Measurements from ENCODE around the gene PLIN1. TPM values are rescaled to one million over a fixed set of nuclear protein-coding genes. Genes with fewer than 3 reads are reported as not detected.

Gene PLIN1
- total RNA-seq, 8 experiments from 2014 or later: 0.14 to 1.3 (median 0.51) TPM; not detected in 3

DNA sequence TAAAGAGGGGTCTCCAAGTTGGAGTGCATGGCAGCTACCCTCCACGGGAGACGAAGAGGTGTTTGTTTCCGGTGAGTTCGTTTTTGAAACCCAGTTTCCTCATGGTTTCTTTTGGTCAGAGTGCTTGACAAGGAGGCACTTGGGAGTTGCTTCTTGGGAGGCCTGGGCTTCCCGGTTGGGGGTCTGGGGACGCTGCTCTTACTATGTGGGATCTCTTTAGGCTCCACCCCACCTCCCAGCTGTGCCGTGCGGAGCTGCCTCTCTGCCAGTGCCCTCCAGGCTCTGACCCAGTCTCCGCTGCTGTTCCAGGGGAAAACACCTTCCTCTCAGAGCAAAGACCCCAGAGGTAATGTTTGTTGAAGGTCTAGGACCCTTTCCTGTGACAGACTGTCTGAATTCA lies 53.5 kb downstream of the PLIN1 start:
- no peak for ATAC-seq (replicated peaks in 6 of 8)
- Histone ChIP-seq H3K4me3 (no peak overlapping the region), H3K4me1 (replicated peaks in 1 of 2) (peaks cover 0 to 3% of the 10 kb centered on the region in 2 donors), H3K27ac (no peak overlapping the region)
- 87 to 100% (median 95%) methylated on average over 2 to 8 of the region's 9 CpGs; no CpG with 5 or more reads in 6 of the 10 experiments for WGBS, 10 experiments
- in situ Hi-C loops (cut with MboI; ENCODE audit: low pct_unique_long_range_greater_than_20kb in 2 of 9, low sequenced_read_pairs in 9 of 9, unreplicated experiment in 9 of 9): no loop called here

- Histone ChIP-seq H3K27ac (no peak overlapping the region), H3K4me1 (replicated peaks in 1 of 2) (peaks cover 0 to 3% of the 10 kb centered on the region in 2 donors), H3K4me3 (no peak overlapping the region)
- 0 to 100% (median 83%) methylated on average over 1 of the region's 1 CpG; no CpG with 5 or more reads in 2 of the 10 experiments for WGBS, 10 experiments
- in situ Hi-C loops (cut with MboI; ENCODE audit: low pct_unique_long_range_greater_than_20kb in 2 of 9, low sequenced_read_pairs in 9 of 9, unreplicated experiment in 9 of 9): no loop called here
- peak in 2 of 8 experiments; percentile 60 to 62 for ATAC-seq (replicated peaks in 6 of 8)
Observed at GRCh38 chr15:89623165-89623564, 56.0 kb downstream of the PLIN1 start.

- ATAC-seq (replicated peaks in 6 of 8): no peak
- H3K4me3 ChIP-seq: no peak overlapping the region
- WGBS, 10 experiments: 53 to 100% (median 89%) methylated on average over 1 to 4 of the region's 4 CpGs; no CpG with 5 or more reads in 1 of the 10 experiments
- no peaks in the 10 kb centered on the region for H3K4me1 ChIP-seq (replicated peaks in 1 of 2)
- in situ Hi-C loops (cut with MboI; ENCODE audit: low pct_unique_long_range_greater_than_20kb in 2 of 9, low sequenced_read_pairs in 9 of 9, unreplicated experiment in 9 of 9): no loop called here
- no peak overlapping the region for H3K27ac ChIP-seq
Observed at GRCh38 chr15:89621547-89621946, 57.6 kb downstream of the PLIN1 start.

DNA sequence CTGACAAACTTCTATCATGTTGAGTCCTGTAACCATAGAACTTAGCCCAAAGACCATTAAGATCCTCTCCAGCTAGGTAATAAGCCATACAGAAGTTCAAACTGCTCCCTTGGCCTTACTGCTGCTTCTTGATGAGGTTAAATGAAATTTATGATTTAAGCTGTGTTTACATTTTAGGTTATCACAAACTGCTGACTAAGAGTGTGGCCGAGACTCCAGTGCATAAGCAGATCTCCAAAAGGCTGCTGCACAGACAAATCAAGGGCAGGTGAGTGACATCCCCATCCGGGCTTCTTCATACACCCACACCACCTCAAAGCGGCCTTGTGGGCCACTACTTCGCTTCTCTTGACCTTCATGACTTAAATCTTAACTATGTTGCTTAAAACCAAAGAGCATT lies 62.9 kb downstream of the PLIN1 start:
- in situ Hi-C loops (cut with MboI; ENCODE audit: low pct_unique_long_range_greater_than_20kb in 2 of 9, low sequenced_read_pairs in 9 of 9, unreplicated experiment in 9 of 9): no loop called here
- Histone ChIP-seq H3K4me3 (no peak overlapping the region), H3K4me1 (replicated peaks in 1 of 2) (no peaks in the 10 kb centered on the region), H3K27ac (no peak overlapping the region)
- no peak for ATAC-seq (replicated peaks in 6 of 8)
- WGBS, 10 experiments: 40 to 100% (median 94%) methylated on average over 1 to 4 of the region's 4 CpGs; no CpG with 5 or more reads in 3 of the 10 experiments

GRCh38 chr15:89615135-89615534 lies 64.0 kb downstream of the PLIN1 start:
- Histone ChIP-seq H3K4me3 (no peak overlapping the region), H3K27ac (no peak overlapping the region), H3K4me1 (replicated peaks in 1 of 2) (no peaks in the 10 kb centered on the region)
- ATAC-seq (replicated peaks in 6 of 8): no peak
- in situ Hi-C loops (cut with MboI; ENCODE audit: low pct_unique_long_range_greater_than_20kb in 2 of 9, low sequenced_read_pairs in 9 of 9, unreplicated experiment in 9 of 9): no loop called here
- 80 to 100% (median 100%) methylated on average over 1 of the region's 1 CpG; no CpG with 5 or more reads in 5 of the 10 experiments for whole genome bisulfite sequencing, 10 experiments

Other genes starting within 250 kb of the PLIN1 start
- 1 to 10 TPM in 1 of 8 experiments, under 1 TPM in 2, not detected in 5; 0.11 to 6.1 (median 0.76) TPM for gene RHCG, start 182.8 kb downstream of the PLIN1 start, total RNA-seq
- 10 to 100 TPM in 2 of 8 experiments, 1 to 10 TPM in 4, under 1 TPM in 2; 0.51 to 12.6 (median 1.5) TPM for gene TICRR, start 103.9 kb downstream of the PLIN1 start, total RNA-seq
- gene KIF7, start 23.9 kb downstream of the PLIN1 start, total RNA-seq: 10 to 100 TPM in 2 of 8 experiments, 1 to 10 TPM in 6; 3.5 to 13.4 (median 6.6) TPM
- 10 to 100 TPM in 1 of 8 experiments, 1 to 10 TPM in 7; 1.5 to 14.0 (median 2.8) TPM for gene PEX11A, start 11.4 kb upstream of the PLIN1 start, total RNA-seq
- 1 to 10 TPM in 1 of 8 experiments, under 1 TPM in 7; 0.09 to 2.6 (median 0.24) TPM for gene WDR93, start 11.4 kb upstream of the PLIN1 start, total RNA-seq
- 1 to 10 TPM in 5 of 8 experiments, under 1 TPM in 3; 0.08 to 2.7 (median 1.3) TPM for gene MESP1, start 71.9 kb upstream of the PLIN1 start, total RNA-seq
- gene MESP2, start 97.0 kb upstream of the PLIN1 start, total RNA-seq: under 1 TPM in 6 of 8 experiments, not detected in 2; 0.18 to 0.90 (median 0.22) TPM
- gene ANPEP, start 135.5 kb upstream of the PLIN1 start, total RNA-seq: 100 to 1,000 TPM in 3 of 8 experiments, 1 to 10 TPM in 2, under 1 TPM in 3; 0.11 to 157 (median 1.3) TPM
- 10 to 100 TPM; 35.5 to 68.8 (median 47.3) TPM for gene AP3S2, start 214.6 kb upstream of the PLIN1 start, total RNA-seq
- 10 to 100 TPM in 2 of 8 experiments, 1 to 10 TPM in 6; 2.5 to 15.3 (median 8.5) TPM for gene ARPIN, start 233.6 kb upstream of the PLIN1 start, total RNA-seq